NCI-H2107 (cell line): Measurements from ENCODE around the gene LIPF.
"Not testable (repeated sequence)": the region's sequence is repeated elsewhere in the genome, so short reads cannot be mapped to it uniquely, and the experiment has no call there.

Source experiments
- DNase-seq: peaks from one replicate; lab custom pipeline; 2025; lab: John Stamatoyannopoulos, UW

The LIPF gene, protein sequence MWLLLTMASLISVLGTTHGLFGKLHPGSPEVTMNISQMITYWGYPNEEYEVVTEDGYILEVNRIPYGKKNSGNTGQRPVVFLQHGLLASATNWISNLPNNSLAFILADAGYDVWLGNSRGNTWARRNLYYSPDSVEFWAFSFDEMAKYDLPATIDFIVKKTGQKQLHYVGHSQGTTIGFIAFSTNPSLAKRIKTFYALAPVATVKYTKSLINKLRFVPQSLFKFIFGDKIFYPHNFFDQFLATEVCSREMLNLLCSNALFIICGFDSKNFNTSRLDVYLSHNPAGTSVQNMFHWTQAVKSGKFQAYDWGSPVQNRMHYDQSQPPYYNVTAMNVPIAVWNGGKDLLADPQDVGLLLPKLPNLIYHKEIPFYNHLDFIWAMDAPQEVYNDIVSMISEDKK

GRCh38 chr10:88664142-88664541 is at the start of gene LIPF:
Gene LIPF (plus strand): TSS chr10:88664442. CDS start chr10:88667298, 2,856 bp downstream.
- no peak for DNase-seq

- no peak for DNase-seq
Observed at GRCh38 chr10:88616250-88616977, 47.8 kb upstream of the LIPF start.

DNA sequence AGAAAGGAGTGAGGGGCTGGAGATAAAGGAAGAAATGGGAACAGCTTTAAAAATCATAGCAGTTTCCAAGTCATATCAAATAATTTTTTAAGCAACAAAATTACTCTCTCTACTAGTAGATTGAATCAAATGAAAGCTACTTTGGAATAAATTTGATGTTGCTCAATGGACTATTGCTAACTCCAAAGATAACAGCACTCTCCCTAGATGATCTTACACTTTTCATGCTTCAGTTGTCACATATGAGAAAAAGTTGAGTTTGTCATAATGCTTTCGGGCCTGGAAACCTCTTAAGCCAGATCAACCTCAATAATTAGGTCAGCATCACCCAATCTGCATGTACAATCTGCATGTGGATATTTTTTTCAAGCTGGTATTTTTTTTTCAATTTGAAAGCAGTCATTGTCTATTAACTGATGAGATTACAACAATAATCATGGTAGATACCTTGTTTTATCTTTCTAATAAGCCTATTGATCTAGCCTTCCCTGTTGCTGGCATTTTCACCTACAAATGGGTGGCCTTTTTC is 46.4 kb upstream of the LIPF start:
- no peak for DNase-seq

DNA sequence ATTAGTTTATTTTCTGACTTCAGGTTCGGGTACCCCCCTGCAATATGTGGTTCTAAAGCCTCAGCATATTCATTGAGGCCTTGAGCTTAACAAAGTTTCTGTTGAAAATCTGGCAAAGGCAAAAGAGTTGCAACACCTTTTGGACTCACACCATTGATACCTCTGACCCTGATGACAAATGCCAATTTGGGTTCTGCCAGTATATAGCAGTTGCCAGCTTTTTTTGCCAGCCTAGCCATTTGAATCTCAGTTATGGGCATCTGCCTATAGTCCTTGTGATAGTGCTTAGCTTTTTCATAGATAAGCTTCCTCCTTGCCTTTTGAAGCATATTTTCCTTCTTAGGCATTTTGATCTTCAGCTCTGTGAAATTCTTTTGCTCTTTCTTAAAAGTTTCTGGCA is 45.7 kb upstream of the LIPF start:
- no peak for DNase-seq

GRCh38 chr10:88620441-88620840 is 43.8 kb upstream of the LIPF start:
- no peak for DNase-seq

DNA sequence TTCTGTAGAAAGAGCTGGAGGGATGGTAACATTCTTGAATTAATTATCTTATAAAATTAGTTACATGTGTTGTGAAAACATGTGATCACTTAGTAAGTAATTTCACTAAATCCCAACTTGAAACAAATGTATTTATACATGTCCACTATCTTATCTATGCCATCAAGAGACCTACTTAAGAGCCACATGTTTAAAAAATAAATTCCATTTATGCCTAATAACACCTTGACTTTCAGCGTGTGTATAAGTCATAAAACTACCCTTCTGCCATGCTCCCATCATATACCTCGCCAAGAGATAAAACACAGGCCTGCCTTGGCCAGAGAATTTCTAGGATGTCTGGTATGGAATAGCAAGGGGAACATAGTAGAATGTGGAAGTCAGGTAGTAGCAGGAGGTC is 40.4 kb upstream of the LIPF start:
- no peak for DNase-seq

DNA sequence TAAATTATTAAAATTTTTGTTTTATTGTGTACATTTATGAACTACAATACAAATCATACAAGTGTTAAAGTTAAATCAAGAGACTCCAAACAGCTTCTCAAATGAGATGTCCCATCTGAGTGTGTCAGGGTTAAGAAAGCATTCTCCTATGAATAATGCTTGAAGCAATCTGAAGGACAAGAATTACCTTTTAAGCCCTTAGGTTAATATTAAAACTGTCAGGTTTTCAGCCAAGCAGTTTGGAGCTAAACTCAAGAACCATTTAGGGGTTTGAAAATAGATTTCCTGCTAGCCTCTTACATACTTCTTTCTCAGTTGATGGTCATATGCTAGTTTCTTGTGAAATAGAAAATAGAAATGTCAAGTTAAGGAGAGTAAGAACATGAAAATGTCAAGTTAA is 39.4 kb upstream of the LIPF start:
- DNase-seq, result no peak

DNA sequence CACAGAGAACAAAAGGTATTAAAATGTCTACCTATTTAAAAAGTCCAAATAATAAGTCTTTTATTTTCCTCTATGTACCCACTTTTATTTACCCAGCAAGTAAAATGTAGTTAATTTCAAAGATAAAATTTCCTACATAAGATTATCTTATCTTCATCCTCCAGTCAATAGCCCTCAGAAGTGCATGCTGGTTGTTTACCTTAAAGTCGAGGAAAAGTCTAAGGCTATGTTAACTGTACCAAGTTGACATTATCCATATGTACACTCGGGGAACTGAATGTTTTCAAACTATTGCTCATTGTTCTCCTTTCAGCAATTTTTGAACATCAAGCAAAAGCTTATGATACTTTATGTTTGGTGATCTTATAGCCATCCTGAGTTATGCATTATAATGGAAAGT is 24.1 kb upstream of the LIPF start:
- no peak for DNase-seq

DNA sequence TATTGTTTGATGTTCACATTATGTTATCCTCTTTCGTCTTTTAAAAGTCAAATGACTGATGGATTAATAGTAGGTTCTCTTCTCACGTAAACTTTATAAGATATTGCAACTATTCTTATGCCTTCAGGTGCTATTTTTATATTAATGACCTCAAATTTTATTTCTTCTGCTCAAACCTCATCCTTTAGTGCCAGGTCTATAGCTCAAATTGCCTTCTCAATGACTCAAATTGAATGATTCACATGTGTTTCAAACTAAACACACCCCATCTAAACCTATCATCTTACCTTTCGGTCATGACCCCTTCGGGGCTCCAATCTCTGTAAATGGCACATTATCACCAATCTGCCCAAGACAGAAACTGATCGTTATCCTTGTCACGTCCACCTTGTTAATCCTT is 22.0 kb upstream of the LIPF start:
- no peak for DNase-seq

DNA sequence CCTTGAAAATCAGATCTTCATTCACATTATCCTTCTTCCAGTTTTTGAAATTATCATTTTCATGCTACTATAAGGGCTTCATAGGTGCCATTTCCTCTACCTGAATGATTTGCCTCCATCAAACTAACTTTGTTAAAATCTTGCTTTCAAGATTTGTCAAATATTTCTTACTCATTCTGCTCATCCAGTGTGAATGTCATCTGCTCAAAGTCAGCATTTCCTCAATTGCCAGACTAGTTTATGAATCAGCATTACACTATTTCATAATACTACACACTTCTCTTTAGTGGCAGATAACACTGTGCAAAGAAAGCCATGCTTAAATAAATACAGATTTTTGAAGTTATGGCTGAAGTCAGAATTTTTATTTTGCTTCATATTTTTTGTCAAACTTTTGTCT is 21.3 kb upstream of the LIPF start:
- no peak for DNase-seq

DNA sequence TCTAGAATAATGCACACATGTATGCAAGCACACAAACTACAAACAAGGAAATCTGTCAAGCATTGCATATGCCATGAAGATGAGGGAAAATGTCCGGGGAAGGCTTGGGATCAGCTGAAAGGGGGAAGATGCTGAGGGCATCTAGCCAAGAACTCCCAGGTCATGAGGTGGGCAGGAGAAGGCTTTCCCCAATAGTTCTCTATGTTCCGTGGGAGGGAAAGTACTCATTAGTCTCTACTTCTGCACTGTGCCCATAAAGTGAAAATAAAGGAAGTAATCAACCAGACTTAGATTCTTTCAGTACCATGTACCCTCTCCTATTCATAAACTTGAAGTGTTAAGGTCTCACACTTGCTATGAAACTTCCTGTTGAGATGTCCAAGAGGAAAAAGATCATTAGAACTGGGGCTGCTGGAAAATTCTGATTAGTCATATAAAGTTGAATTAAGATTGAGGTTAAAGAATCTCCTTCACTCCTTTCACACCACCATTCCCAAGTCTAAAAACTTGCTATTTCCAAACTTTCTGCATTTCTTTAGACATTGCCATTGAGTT is 17.1 kb upstream of the LIPF start:
- no peak for DNase-seq

GRCh38 chr10:88651101-88651551 is 13.1 kb upstream of the LIPF start:
- no peak for DNase-seq

GRCh38 chr10:88652616-88653015 is 11.6 kb upstream of the LIPF start:
- DNase-seq, result no peak

- no peak for DNase-seq
Observed at GRCh38 chr10:88657901-88658300, 6.3 kb upstream of the LIPF start.

- DNase-seq, result no peak
Observed at GRCh38 chr10:88659725-88660597, 4.3 kb upstream of the LIPF start.

DNA sequence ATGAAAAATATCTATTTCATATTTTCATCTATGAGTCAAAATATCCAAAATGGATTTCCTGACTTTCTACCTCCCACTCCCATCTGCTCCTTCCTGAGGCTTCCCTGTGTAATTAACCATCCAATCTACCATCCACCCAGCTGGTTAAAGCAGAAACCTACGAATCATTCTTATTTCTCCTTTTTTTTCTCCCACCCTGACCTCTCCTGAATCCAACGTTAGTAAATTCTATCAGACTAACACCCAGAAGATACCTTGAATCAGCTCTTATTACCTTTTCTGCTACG is 3.7 kb upstream of the LIPF start:
- DNase-seq, result no peak

DNA sequence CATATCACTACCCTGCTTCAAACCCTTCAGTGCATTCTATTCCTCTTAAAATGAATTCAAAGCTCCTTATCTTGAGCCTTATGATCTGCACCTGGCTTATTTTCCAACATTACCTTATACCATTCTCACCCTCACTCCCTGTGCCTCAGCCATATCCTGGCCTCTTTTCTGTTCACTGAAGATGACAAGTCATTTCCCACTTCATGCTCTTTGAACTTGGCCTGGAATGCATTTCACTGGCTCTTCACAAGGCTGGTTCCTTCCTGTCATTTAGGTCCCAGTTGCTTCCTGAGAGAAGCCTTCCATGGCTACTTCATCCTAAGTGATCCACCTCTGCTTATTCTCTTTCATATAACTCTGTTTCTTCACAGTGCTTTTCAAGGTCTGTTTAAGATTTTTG is 3.2 kb upstream of the LIPF start:
- DNase-seq, result no peak

DNA sequence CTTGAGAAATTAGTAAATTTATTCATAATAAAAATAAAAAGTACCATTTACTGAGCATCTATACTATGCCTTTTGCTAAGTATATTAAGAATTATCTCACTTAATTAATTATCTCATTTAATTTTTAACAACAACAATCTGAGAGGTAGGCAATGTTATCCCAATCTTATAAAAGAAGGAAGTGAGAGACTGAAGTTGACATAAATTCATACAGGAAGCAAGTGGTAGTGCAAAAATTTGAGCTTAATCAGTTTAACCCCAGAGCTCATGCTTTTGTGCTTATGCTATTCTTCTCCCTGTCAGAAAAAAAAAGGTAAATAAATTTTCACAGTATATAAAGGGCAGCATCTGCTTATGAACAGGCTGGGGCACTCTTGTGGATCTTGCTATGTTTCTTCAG is 2.7 kb upstream of the LIPF start:
- DNase-seq, result no peak

GRCh38 chr10:88663153-88663552 is 1.1 kb upstream of the LIPF start:
- not testable (repeated sequence) for DNase-seq

GRCh38 chr10:88668465-88668864 is 4.2 kb downstream of the LIPF start:
- no peak for DNase-seq

GRCh38 chr10:88670497-88670896 is 6.3 kb downstream of the LIPF start:
- no peak for DNase-seq

- no peak for DNase-seq
Observed at GRCh38 chr10:88672041-88672440, 7.8 kb downstream of the LIPF start.
